Measurements from ENCODE around the gene GAPDHS.

Gene GAPDHS

GRCh38 chr19:35533201-35533821, at the start of gene GAPDHS:
GAPDHS (plus strand) TSS chr19:35533456; CDS start chr19:35533528, 72 bp downstream.
- no peak for TF ChIP-seq CTCF (IDR thresholded peaks at IDR 0.05; ENCODE audit: low read depth, low read length, missing control alignments)
- H3K4me3 ChIP-seq (replicated peaks; ENCODE audit: low read depth, low read length), result no peak within 1 kb of the TSS
- no peak for DNase-seq (ENCODE audit: extremely low read depth, low read depth)

- no peak overlapping the region for H3K4me3 ChIP-seq (replicated peaks; ENCODE audit: low read depth, low read length)
- TF ChIP-seq CTCF (IDR thresholded peaks at IDR 0.05; ENCODE audit: low read depth, low read length, missing control alignments), result no peak
- no peak for DNase-seq (ENCODE audit: extremely low read depth, low read depth)
Measured at GRCh38 chr19:35484252-35485036, 48.8 kb upstream of the GAPDHS start.

GRCh38 chr19:35486268-35486708, 47.0 kb upstream of the GAPDHS start:
- H3K4me3 ChIP-seq (replicated peaks; ENCODE audit: low read depth, low read length), result no peak overlapping the region
- no peak for TF ChIP-seq CTCF (IDR thresholded peaks at IDR 0.05; ENCODE audit: low read depth, low read length, missing control alignments)
- no peak for DNase-seq (ENCODE audit: extremely low read depth, low read depth)

- no peak for DNase-seq (ENCODE audit: extremely low read depth, low read depth)
- H3K4me3 ChIP-seq (replicated peaks; ENCODE audit: low read depth, low read length), result no peak overlapping the region
- TF ChIP-seq CTCF (IDR thresholded peaks at IDR 0.05; ENCODE audit: low read depth, low read length, missing control alignments), result no peak
Measured at GRCh38 chr19:35487656-35488182, 45.5 kb upstream of the GAPDHS start.

GRCh38 chr19:35488677-35489076, 44.6 kb upstream of the GAPDHS start:
- DNase-seq (ENCODE audit: extremely low read depth, low read depth), result no peak
- no peak for TF ChIP-seq CTCF (IDR thresholded peaks at IDR 0.05; ENCODE audit: low read depth, low read length, missing control alignments)
- no peak overlapping the region for H3K4me3 ChIP-seq (replicated peaks; ENCODE audit: low read depth, low read length)

GRCh38 chr19:35490364-35490763, 42.9 kb upstream of the GAPDHS start, which contains the start of gene KRTDAP:
KRTDAP (minus strand) TSS chr19:35490464; CDS start chr19:35490442, 22 bp downstream.
- H3K4me3 ChIP-seq (replicated peaks; ENCODE audit: low read depth, low read length), result no peak within 1 kb of the TSS
- DNase-seq (ENCODE audit: extremely low read depth, low read depth), result no peak
- TF ChIP-seq CTCF (IDR thresholded peaks at IDR 0.05; ENCODE audit: low read depth, low read length, missing control alignments), result no peak
